Upper lobe of right lung (tissue), 1 donor: Measurements from ENCODE around the gene ARHGAP15. TPM values are rescaled to one million over a fixed set of nuclear protein-coding genes. Genes with fewer than 3 reads are reported as not detected.

Experiments used
- ATAC-seq: fragments of 200-7000 bp; cut with Tn5 transposase; one replicate; pipeline ENCODE4 v1.9.1; 2020; ENCODE audit warnings: mild to moderate bottlenecking, moderate library complexity
- DNase-seq: peaks from one replicate; pipeline ENCODE4 v3.0.0-alpha.2; 2020
- H3K27ac ChIP-seq: fragments of 200-600 bp; one replicate; pipeline ENCODE4 v1.8.0; 2022
- H3K27me3 ChIP-seq: fragments of 200-600 bp; one replicate; pipeline ENCODE4 v1.8.0; 2022; ENCODE audit warnings: mild to moderate bottlenecking
- H3K36me3 ChIP-seq: fragments of 200-600 bp; one replicate; pipeline ENCODE4 v1.8.0; 2022
- H3K4me1 ChIP-seq: fragments of 200-600 bp; one replicate; pipeline ENCODE4 v1.8.0; 2022
- H3K4me3 ChIP-seq: fragments of 200-600 bp; one replicate; pipeline ENCODE4 v1.8.0; 2022; ENCODE audit warnings: mild to moderate bottlenecking
- H3K9me3 ChIP-seq: fragments of 200-600 bp; one replicate; pipeline ENCODE4 v1.8.0; 2022
- intact Hi-C: fragments of 100-400 bp; cut with DNase I; formaldehyde crosslinking; loops from one replicate; pipeline ENCODE4 v1.11.0; 2022
- total RNA-seq: library from RNA; stranded (reverse); fragmentation: NEBNext Ultra II Directional; extraction: Animal tissue kit (Norgen Biotek cat#: 25700); gene quantifications from one replicate; pipeline ENCODE4 v1.2.1, GENCODE V29; 2021
- TF ChIP-seq, protein P1 (sequence below): fragments of 200-600 bp; IDR thresholded peaks from one replicate; pipeline ENCODE4 v1.8.0; 2022; ENCODE audit warnings: antibody characterized with exemption
- donor health status: DM: no; HTN: yes; CAD: no; lungs with severe emphysema.

The ARHGAP15 gene
- total RNA-seq, 1 donor from 2014 or later: 19.2 TPM

DNA sequence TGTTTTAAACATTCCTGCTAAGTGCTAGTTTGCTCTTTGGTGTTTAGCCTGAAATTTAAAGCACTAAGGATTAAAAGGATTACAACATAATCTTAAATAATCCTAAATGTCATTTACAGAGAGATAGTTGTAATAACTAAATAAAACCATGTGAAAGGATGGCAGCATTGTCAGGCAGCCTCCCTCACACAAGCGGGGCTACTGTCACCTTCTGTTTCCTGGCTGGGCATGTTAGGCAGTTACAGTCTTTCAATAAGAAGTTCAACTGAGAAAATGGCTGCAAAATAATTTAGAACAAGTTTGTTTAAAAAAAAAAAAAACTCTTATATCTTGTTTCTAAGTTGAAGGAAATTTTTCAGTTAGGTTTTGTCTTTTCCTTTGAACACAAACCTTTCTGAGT lies 124.9 kb downstream of the ARHGAP15 start:
- Histone ChIP-seq H3K4me1 (no peaks in the 10 kb centered on the region), H3K9me3 (no peaks in the 10 kb centered on the region), H3K4me3 (no peak overlapping the region), H3K27ac (no peak overlapping the region), H3K27me3 (no peaks in the 10 kb centered on the region), H3K36me3 (no peaks in the 10 kb centered on the region)
- intact Hi-C loops: no loop called here
- TF ChIP-seq, protein P1, sequence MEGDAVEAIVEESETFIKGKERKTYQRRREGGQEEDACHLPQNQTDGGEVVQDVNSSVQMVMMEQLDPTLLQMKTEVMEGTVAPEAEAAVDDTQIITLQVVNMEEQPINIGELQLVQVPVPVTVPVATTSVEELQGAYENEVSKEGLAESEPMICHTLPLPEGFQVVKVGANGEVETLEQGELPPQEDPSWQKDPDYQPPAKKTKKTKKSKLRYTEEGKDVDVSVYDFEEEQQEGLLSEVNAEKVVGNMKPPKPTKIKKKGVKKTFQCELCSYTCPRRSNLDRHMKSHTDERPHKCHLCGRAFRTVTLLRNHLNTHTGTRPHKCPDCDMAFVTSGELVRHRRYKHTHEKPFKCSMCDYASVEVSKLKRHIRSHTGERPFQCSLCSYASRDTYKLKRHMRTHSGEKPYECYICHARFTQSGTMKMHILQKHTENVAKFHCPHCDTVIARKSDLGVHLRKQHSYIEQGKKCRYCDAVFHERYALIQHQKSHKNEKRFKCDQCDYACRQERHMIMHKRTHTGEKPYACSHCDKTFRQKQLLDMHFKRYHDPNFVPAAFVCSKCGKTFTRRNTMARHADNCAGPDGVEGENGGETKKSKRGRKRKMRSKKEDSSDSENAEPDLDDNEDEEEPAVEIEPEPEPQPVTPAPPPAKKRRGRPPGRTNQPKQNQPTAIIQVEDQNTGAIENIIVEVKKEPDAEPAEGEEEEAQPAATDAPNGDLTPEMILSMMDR: no peak
- no peak for DNase-seq
- ATAC-seq: no peak

DNA sequence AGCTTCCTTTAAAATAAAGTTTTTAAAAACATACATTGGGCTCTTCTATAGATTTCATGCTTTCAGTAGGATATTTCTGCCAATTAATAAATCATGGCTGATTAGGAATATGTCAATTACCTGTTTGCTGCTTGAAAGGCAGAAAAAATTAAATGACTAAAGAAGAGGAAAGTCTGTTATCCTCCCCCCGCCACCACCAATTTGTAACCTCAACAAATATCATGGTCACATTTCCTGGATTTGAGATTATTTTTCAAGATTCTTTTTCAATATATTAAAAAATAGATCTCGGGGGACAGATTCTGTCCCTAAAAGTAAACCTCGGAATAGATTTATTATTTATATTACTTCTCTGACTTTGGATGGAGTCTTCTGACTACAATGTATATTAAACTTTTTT lies 125.9 kb downstream of the ARHGAP15 start:
- DNase-seq: no peak
- Histone ChIP-seq H3K4me1 (no peaks in the 10 kb centered on the region), H3K27me3 (no peaks in the 10 kb centered on the region), H3K36me3 (no peaks in the 10 kb centered on the region), H3K27ac (no peak overlapping the region), H3K9me3 (no peaks in the 10 kb centered on the region), H3K4me3 (no peak overlapping the region)
- TF ChIP-seq, protein P1: no peak
- no peak for ATAC-seq
- intact Hi-C loops: no loop called here

DNA sequence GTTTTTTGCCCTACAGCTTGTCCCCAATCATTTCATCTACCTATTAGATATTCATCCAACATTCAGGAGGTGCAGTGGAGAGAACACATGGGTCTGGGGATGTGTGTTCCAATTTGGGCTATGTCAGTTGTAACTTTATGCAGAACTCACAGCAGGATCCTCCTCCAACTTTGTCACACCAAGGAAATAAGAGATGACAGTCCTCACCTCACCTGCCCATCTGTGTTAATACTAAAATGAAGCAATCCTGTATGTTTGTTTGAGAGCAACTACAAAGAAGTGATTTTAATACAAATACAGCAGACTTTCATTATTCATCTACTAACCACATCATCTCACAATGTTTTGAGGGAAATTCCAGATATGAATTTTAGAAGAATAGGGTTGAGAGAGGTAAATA lies 126.7 kb downstream of the ARHGAP15 start:
- no peaks in the 10 kb centered on the region for H3K36me3 ChIP-seq
- no peaks in the 10 kb centered on the region for H3K9me3 ChIP-seq
- no peak overlapping the region for H3K27ac ChIP-seq
- no peaks in the 10 kb centered on the region for H3K4me1 ChIP-seq
- TF ChIP-seq, protein P1: no peak
- DNase-seq: no peak
- H3K27me3 ChIP-seq: no peaks in the 10 kb centered on the region
- no peak overlapping the region for H3K4me3 ChIP-seq
- intact Hi-C loops: no loop called here
- no peak for ATAC-seq

DNA sequence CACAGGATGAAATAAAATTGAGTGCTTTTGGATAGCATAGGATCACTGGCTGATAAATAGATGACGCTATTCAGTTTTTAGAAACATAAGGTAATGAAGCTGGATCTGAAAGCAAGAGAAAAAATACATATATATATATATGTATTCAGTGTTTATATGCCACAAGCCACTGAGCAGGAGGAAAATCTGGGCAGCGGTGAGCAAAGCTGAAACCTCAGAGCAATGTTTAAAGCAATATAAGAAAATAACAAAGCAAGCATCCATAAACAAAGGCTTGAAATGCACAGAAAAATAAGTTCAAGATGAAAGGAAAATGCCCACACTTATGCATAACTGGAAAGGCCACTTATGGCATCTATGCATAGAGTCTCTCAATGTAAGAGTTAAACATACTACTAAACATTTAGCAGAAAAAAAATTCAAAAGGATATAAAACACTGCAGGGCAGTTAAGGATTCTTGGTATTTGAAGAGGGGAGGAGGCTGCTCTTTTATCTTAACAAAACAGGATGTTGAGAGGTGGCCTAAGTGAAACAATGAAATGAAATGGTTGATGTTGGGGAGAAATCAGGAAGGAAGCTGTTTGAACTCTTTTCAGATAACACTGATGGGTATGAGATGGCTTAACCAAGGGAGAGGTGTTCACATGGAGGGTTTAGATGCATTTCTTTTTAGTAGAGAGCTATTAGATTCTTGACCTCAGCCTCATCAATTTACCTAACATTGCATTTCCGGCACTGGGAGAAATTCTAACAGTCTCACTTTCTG lies 129.1 kb downstream of the ARHGAP15 start:
- no peak for DNase-seq
- intact Hi-C loops: no loop called here
- Histone ChIP-seq H3K4me3 (no peak overlapping the region), H3K9me3 (no peaks in the 10 kb centered on the region), H3K4me1 (peaks cover 11% of the 10 kb centered on the region), H3K36me3 (no peaks in the 10 kb centered on the region), H3K27ac (no peak overlapping the region), H3K27me3 (no peaks in the 10 kb centered on the region)
- TF ChIP-seq, protein P1: no peak
- no peak for ATAC-seq

DNA sequence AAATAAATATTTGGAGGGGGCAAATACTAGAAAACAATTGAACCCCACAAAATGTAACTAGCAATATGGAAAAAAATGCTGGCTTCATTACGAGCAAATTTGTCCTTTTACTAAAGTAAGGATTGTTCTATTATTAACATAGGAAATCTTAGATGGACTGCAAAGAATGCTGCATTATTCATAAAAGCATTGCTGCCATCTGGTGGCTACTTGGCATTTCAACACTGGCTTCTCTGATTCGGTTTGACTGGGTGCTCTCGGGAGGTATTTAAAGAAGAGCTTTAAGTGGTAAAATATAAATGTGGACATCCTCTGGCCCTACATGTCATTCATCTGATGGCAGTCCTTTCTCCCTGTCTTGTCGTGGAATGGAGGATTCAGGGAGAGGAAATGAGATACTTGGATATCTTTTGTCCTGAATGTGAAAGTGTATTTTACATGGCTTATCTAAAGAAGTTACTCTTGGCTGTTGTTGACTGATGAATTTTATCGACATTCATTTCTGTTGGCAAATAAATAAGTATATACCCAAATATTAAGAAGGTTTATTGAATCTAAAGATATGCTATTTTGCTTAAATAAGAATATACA lies 130.2 kb downstream of the ARHGAP15 start:
- no peak overlapping the region for H3K27ac ChIP-seq
- no peaks in the 10 kb centered on the region for H3K9me3 ChIP-seq
- no peak for DNase-seq
- peak; percentile 81 for ATAC-seq
- peaks cover 11% of the 10 kb centered on the region for H3K4me1 ChIP-seq
- H3K4me3 ChIP-seq: no peak overlapping the region
- intact Hi-C loops: no loop called here
- TF ChIP-seq, protein P1: peak; percentile 80
- H3K27me3 ChIP-seq: no peaks in the 10 kb centered on the region
- no peaks in the 10 kb centered on the region for H3K36me3 ChIP-seq
